Transverse colon (tissue), 4 donors: ENCODE results near the gene RXFP2.

Experiments used
- EP300 ChIP-seq: sonication (generic); formaldehyde crosslinking; IDR thresholded peaks from one replicate; pipeline ENCODE4 v1.6.1; 2017; ENCODE audit warnings: antibody characterized with exemption, low read depth
- POLR2A ChIP-seq: fragments of 450-650 bp; IDR thresholded peaks from one replicate; pipeline ENCODE4 v1.6.1; 2016; ENCODE audit warnings: antibody characterized with exemption, mild to moderate bottlenecking, moderate library complexity
- POLR2AphosphoS5 ChIP-seq, 3 donors: sonication (generic); formaldehyde crosslinking; IDR thresholded peaks; one replicate each; pipeline ENCODE4 v1.6.1; 2016; ENCODE audit warnings: antibody characterized with exemption in 3 of 3
- TF ChIP-seq, protein P1 (sequence below), 5 experiments: fragments of 200-600 bp in 3 of 5; fragments of 450-650 bp in 2 of 5; sonication (generic) in 3 of 5; IDR thresholded peaks; 1 replicate in 2 of 5; 2 replicates in 3 of 5; pipeline ENCODE4 v1.5.1; 2016 to 2017; ENCODE audit warnings: antibody characterized with exemption in 5 of 5, inconsistent platforms in 3 of 5, mild to moderate bottlenecking in 2 of 5, moderate library complexity in 1 of 5

- TF ChIP-seq, protein P1, sequence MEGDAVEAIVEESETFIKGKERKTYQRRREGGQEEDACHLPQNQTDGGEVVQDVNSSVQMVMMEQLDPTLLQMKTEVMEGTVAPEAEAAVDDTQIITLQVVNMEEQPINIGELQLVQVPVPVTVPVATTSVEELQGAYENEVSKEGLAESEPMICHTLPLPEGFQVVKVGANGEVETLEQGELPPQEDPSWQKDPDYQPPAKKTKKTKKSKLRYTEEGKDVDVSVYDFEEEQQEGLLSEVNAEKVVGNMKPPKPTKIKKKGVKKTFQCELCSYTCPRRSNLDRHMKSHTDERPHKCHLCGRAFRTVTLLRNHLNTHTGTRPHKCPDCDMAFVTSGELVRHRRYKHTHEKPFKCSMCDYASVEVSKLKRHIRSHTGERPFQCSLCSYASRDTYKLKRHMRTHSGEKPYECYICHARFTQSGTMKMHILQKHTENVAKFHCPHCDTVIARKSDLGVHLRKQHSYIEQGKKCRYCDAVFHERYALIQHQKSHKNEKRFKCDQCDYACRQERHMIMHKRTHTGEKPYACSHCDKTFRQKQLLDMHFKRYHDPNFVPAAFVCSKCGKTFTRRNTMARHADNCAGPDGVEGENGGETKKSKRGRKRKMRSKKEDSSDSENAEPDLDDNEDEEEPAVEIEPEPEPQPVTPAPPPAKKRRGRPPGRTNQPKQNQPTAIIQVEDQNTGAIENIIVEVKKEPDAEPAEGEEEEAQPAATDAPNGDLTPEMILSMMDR (IDR thresholded peaks at IDR 0.05) = no peak
- TF ChIP-seq POLR2A (no peak), POLR2AphosphoS5 (IDR thresholded peaks at IDR 0.05) (no peak), EP300 (no peak)
Measured at GRCh38 chr13:31846961-31847752, 107.8 kb downstream of the RXFP2 start.
